Measurements from ENCODE around the gene CBLN3.

Gene CBLN3

GRCh38 chr14:24422261-24422660, 7.2 kb downstream of the CBLN3 start:
- TF ChIP-seq NFIC (IDR thresholded peaks at IDR 0.05) (no peak), USF1 (IDR thresholded peaks at IDR 0.05) (no peak), FOXM1 (IDR thresholded peaks at IDR 0.05; ENCODE audit: borderline replicate concordance, low read depth) (no peak), EGR1 (IDR thresholded peaks at IDR 0.05) (no peak), TEAD4 (IDR thresholded peaks at IDR 0.05) (no peak), CEBPB (IDR thresholded peaks at IDR 0.05) (no peak), RAD21 (IDR thresholded peaks at IDR 0.05; ENCODE audit: low read depth) (no peak), REST (IDR thresholded peaks at IDR 0.05; ENCODE audit: low read depth) (no peak), TAF1 (IDR thresholded peaks at IDR 0.05; ENCODE audit: low read depth) (no peak), EP300 (IDR thresholded peaks at IDR 0.05; ENCODE audit: borderline replicate concordance) (no peak), CREB1 (IDR thresholded peaks at IDR 0.05; ENCODE audit: low read depth) (no peak), YY1 (IDR thresholded peaks at IDR 0.05; ENCODE audit: low read depth) (no peak)

- no peak for TF ChIP-seq REST (IDR thresholded peaks at IDR 0.05; ENCODE audit: low read depth)
- TF ChIP-seq TEAD4 (IDR thresholded peaks at IDR 0.05): no peak
- no peak for TF ChIP-seq USF1 (IDR thresholded peaks at IDR 0.05)
- no peak for TF ChIP-seq RAD21 (IDR thresholded peaks at IDR 0.05; ENCODE audit: low read depth)
- TF ChIP-seq YY1 (IDR thresholded peaks at IDR 0.05; ENCODE audit: low read depth): no peak
- no peak for TF ChIP-seq ZBTB7A (IDR thresholded peaks at IDR 0.05; ENCODE audit: low read depth)
- no peak for TF ChIP-seq CEBPB (IDR thresholded peaks at IDR 0.05)
- no peak for TF ChIP-seq EP300 (IDR thresholded peaks at IDR 0.05; ENCODE audit: borderline replicate concordance)
- no peak for TF ChIP-seq TCF12 (IDR thresholded peaks at IDR 0.05; ENCODE audit: low read depth)
- TF ChIP-seq FOXM1 (IDR thresholded peaks at IDR 0.05; ENCODE audit: borderline replicate concordance, low read depth): no peak
These were observed 11.0 kb downstream of the CBLN3 start for GRCh38 chr14:24418492-24418873.

- TF ChIP-seq EP300 (IDR thresholded peaks at IDR 0.05; ENCODE audit: borderline replicate concordance): no peak
- TF ChIP-seq EGR1 (IDR thresholded peaks at IDR 0.05): no peak
- no peak for TF ChIP-seq RAD21 (IDR thresholded peaks at IDR 0.05; ENCODE audit: low read depth)
- TF ChIP-seq CREB1 (IDR thresholded peaks at IDR 0.05; ENCODE audit: low read depth): no peak
- no peak for TF ChIP-seq REST (IDR thresholded peaks at IDR 0.05; ENCODE audit: low read depth)
- no peak for TF ChIP-seq YY1 (IDR thresholded peaks at IDR 0.05; ENCODE audit: low read depth)
- no peak for TF ChIP-seq MAX (IDR thresholded peaks at IDR 0.05)
- TF ChIP-seq TAF1 (IDR thresholded peaks at IDR 0.05; ENCODE audit: low read depth): no peak
- no peak for TF ChIP-seq ZBTB7A (IDR thresholded peaks at IDR 0.05; ENCODE audit: low read depth)
- no peak for TF ChIP-seq TEAD4 (IDR thresholded peaks at IDR 0.05)
These were observed 11.5 kb downstream of the CBLN3 start for GRCh38 chr14:24417832-24418491.

- TF ChIP-seq MAX (IDR thresholded peaks at IDR 0.05) (no peak), NFIC (IDR thresholded peaks at IDR 0.05) (no peak), USF1 (IDR thresholded peaks at IDR 0.05) (no peak), EGR1 (IDR thresholded peaks at IDR 0.05) (no peak), CREB1 (IDR thresholded peaks at IDR 0.05; ENCODE audit: low read depth) (no peak), FOXM1 (IDR thresholded peaks at IDR 0.05; ENCODE audit: borderline replicate concordance, low read depth) (no peak), EP300 (IDR thresholded peaks at IDR 0.05; ENCODE audit: borderline replicate concordance) (no peak), RAD21 (IDR thresholded peaks at IDR 0.05; ENCODE audit: low read depth) (no peak), TCF12 (IDR thresholded peaks at IDR 0.05; ENCODE audit: low read depth) (no peak), ZBTB7A (IDR thresholded peaks at IDR 0.05; ENCODE audit: low read depth) (no peak), TAF1 (IDR thresholded peaks at IDR 0.05; ENCODE audit: low read depth) (no peak), TEAD4 (IDR thresholded peaks at IDR 0.05) (no peak), REST (IDR thresholded peaks at IDR 0.05; ENCODE audit: low read depth) (no peak), CEBPB (IDR thresholded peaks at IDR 0.05) (no peak)
These were observed 12.4 kb downstream of the CBLN3 start for GRCh38 chr14:24416932-24417619.
